ENCODE measurements around the gene RDH5.

RDH5 gene

GRCh38 chr12:55729819-55730818, 9.9 kb downstream of the RDH5 start:
- TF ChIP-seq USF1 (IDR thresholded peaks at IDR 0.05) (no peak), CREB1 (IDR thresholded peaks at IDR 0.05; ENCODE audit: low read depth) (no peak), TAF1 (IDR thresholded peaks at IDR 0.05; ENCODE audit: low read depth) (no peak), TEAD4 (IDR thresholded peaks at IDR 0.05) (no peak)

- TF ChIP-seq NFIC (IDR thresholded peaks at IDR 0.05): no peak
- TF ChIP-seq, protein P1, sequence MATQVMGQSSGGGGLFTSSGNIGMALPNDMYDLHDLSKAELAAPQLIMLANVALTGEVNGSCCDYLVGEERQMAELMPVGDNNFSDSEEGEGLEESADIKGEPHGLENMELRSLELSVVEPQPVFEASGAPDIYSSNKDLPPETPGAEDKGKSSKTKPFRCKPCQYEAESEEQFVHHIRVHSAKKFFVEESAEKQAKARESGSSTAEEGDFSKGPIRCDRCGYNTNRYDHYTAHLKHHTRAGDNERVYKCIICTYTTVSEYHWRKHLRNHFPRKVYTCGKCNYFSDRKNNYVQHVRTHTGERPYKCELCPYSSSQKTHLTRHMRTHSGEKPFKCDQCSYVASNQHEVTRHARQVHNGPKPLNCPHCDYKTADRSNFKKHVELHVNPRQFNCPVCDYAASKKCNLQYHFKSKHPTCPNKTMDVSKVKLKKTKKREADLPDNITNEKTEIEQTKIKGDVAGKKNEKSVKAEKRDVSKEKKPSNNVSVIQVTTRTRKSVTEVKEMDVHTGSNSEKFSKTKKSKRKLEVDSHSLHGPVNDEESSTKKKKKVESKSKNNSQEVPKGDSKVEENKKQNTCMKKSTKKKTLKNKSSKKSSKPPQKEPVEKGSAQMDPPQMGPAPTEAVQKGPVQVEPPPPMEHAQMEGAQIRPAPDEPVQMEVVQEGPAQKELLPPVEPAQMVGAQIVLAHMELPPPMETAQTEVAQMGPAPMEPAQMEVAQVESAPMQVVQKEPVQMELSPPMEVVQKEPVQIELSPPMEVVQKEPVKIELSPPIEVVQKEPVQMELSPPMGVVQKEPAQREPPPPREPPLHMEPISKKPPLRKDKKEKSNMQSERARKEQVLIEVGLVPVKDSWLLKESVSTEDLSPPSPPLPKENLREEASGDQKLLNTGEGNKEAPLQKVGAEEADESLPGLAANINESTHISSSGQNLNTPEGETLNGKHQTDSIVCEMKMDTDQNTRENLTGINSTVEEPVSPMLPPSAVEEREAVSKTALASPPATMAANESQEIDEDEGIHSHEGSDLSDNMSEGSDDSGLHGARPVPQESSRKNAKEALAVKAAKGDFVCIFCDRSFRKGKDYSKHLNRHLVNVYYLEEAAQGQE (IDR thresholded peaks at IDR 0.05; ENCODE audit: low read depth): no peak
- no peak for TF ChIP-seq USF1 (IDR thresholded peaks at IDR 0.05)
- no peak for TF ChIP-seq RAD21 (IDR thresholded peaks at IDR 0.05; ENCODE audit: low read depth)
Observed at GRCh38 chr12:55732288-55732687, 12.1 kb downstream of the RDH5 start.

DNA sequence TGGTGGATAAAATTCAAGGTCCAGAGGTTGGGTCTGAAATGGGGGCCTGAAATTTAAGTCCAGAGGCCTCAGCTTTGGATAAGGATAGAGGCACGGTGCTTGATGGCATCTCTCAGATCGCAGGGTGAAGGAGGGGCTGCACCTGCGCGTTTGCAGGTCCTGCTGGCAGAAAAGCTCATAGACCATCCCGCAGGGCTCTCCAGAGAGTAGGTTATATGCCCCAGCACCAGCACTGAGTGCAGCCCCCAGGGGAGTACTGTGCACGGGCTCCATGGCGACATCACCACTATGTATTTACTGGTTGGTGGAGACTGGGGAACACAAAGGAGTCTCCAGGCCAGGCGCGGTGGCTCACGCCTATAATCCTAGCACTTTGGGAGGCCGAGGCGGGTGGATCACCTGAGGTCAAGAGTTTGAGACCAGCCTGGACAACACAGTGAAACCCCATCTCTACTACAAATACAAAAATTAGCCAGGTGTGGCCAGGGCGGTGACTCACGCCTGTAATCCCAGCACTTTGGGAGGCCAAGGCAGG, 12.9 kb downstream of the RDH5 start:
- no peak for TF ChIP-seq EP300 (IDR thresholded peaks at IDR 0.05; ENCODE audit: borderline replicate concordance)
- no peak for TF ChIP-seq NFIC (IDR thresholded peaks at IDR 0.05)
- TF ChIP-seq FOXM1 (IDR thresholded peaks at IDR 0.05; ENCODE audit: borderline replicate concordance, low read depth): no peak
- TF ChIP-seq TEAD4 (IDR thresholded peaks at IDR 0.05): no peak
- TF ChIP-seq, protein P1 (IDR thresholded peaks at IDR 0.05; ENCODE audit: low read depth): no peak
- no peak for TF ChIP-seq CREB1 (IDR thresholded peaks at IDR 0.05; ENCODE audit: low read depth)
- no peak for TF ChIP-seq CEBPB (IDR thresholded peaks at IDR 0.05)
- no peak for TF ChIP-seq TCF12 (IDR thresholded peaks at IDR 0.05; ENCODE audit: low read depth)
- TF ChIP-seq RAD21 (IDR thresholded peaks at IDR 0.05; ENCODE audit: low read depth): no peak
- TF ChIP-seq MAX (IDR thresholded peaks at IDR 0.05): no peak
- TF ChIP-seq EGR1 (IDR thresholded peaks at IDR 0.05): no peak
- no peak for TF ChIP-seq TAF1 (IDR thresholded peaks at IDR 0.05; ENCODE audit: low read depth)
- TF ChIP-seq USF1 (IDR thresholded peaks at IDR 0.05): no peak
- no peak for TF ChIP-seq ZBTB7A (IDR thresholded peaks at IDR 0.05; ENCODE audit: low read depth)
- TF ChIP-seq YY1 (IDR thresholded peaks at IDR 0.05; ENCODE audit: low read depth): no peak

GRCh38 chr12:55733858-55734257, 13.7 kb downstream of the RDH5 start:
- TF ChIP-seq, protein P1 (IDR thresholded peaks at IDR 0.05; ENCODE audit: low read depth): no peak
- no peak for TF ChIP-seq RAD21 (IDR thresholded peaks at IDR 0.05; ENCODE audit: low read depth)
- no peak for TF ChIP-seq NFIC (IDR thresholded peaks at IDR 0.05)
- no peak for TF ChIP-seq MAX (IDR thresholded peaks at IDR 0.05)
- no peak for TF ChIP-seq ZBTB7A (IDR thresholded peaks at IDR 0.05; ENCODE audit: low read depth)
- no peak for TF ChIP-seq USF1 (IDR thresholded peaks at IDR 0.05)
- TF ChIP-seq YY1 (IDR thresholded peaks at IDR 0.05; ENCODE audit: low read depth): no peak
- TF ChIP-seq TAF1 (IDR thresholded peaks at IDR 0.05; ENCODE audit: low read depth): no peak
- TF ChIP-seq TCF12 (IDR thresholded peaks at IDR 0.05; ENCODE audit: low read depth): no peak
- TF ChIP-seq FOXM1 (IDR thresholded peaks at IDR 0.05; ENCODE audit: borderline replicate concordance, low read depth): no peak
- no peak for TF ChIP-seq TEAD4 (IDR thresholded peaks at IDR 0.05)
- TF ChIP-seq CREB1 (IDR thresholded peaks at IDR 0.05; ENCODE audit: low read depth): no peak
- TF ChIP-seq EP300 (IDR thresholded peaks at IDR 0.05; ENCODE audit: borderline replicate concordance): no peak
- TF ChIP-seq EGR1 (IDR thresholded peaks at IDR 0.05): no peak
- TF ChIP-seq CEBPB (IDR thresholded peaks at IDR 0.05): no peak

Measured in Ishikawa (cell line).